ENCODE data around the gene ADGRB3. TPM values are rescaled to one million over a fixed set of nuclear protein-coding genes. Genes with fewer than 3 reads are reported as not detected.

ADGRB3 gene
- 13.9 to 14.9 TPM (median 14.8 TPM) in 3 replicates for total RNA-seq

DNA sequence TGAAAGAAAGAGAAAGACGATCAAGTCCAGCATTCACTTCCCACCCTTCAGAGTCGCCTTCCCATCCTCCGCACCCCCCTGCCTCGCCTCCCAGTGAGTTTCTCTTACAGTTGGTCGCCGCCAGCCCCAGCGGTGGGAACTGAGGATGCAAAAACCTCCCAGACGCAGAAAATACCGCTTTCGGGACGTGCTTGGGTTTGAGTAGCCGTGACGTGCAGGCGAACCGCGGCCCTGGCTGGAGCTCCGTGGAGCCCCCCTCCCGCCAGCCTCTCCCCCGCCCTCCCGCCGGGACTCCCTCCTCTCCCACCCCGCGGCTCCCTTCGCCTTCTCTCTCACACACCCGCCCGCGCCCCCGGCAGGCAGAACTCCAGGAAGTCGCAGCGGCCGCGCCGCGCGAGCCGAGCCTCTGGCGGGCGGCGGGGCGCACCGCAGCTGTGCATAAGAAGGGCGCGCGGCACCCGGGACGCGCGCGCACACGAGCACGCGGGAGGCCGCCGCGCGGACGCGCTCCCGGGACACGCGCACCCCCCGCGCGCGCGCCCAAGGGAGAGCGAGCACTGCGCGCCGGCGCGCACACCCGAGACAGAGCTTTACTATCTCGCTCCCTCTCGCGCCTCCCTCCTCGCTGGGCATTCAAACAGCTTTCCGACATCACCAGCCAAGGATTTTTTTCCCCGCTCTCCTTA, at the start of gene ADGRB3:
Gene ADGRB3 (plus strand): TSS at position 557 of the 686 bp plus-strand sequence. CDS start 3,394 bp downstream, outside the sequence.
- H3K4me3 Mint-ChIP-seq: peak within 1 kb of the TSS; percentile 86
- peaks cover 88% of the 10 kb centered on the region for H3K27me3 Mint-ChIP-seq (ENCODE audit: low read depth)
- peak within 1 kb of the TSS; percentile 86 for H3K27ac Mint-ChIP-seq
- TF ChIP-seq, protein P1, sequence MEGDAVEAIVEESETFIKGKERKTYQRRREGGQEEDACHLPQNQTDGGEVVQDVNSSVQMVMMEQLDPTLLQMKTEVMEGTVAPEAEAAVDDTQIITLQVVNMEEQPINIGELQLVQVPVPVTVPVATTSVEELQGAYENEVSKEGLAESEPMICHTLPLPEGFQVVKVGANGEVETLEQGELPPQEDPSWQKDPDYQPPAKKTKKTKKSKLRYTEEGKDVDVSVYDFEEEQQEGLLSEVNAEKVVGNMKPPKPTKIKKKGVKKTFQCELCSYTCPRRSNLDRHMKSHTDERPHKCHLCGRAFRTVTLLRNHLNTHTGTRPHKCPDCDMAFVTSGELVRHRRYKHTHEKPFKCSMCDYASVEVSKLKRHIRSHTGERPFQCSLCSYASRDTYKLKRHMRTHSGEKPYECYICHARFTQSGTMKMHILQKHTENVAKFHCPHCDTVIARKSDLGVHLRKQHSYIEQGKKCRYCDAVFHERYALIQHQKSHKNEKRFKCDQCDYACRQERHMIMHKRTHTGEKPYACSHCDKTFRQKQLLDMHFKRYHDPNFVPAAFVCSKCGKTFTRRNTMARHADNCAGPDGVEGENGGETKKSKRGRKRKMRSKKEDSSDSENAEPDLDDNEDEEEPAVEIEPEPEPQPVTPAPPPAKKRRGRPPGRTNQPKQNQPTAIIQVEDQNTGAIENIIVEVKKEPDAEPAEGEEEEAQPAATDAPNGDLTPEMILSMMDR (IDR thresholded peaks at IDR 0.05; ENCODE audit: unreplicated experiment): no peak
- no peaks in the 10 kb centered on the region for H3K36me3 Mint-ChIP-seq
- H3K9me3 Mint-ChIP-seq: no peaks in the 10 kb centered on the region
- peaks cover 26% of the 10 kb centered on the region for H3K4me1 Mint-ChIP-seq
- DNase-seq (ENCODE audit: low spot score in 2 of 2, unreplicated experiment in 2 of 2): peak; percentile 83 to 86

DNA sequence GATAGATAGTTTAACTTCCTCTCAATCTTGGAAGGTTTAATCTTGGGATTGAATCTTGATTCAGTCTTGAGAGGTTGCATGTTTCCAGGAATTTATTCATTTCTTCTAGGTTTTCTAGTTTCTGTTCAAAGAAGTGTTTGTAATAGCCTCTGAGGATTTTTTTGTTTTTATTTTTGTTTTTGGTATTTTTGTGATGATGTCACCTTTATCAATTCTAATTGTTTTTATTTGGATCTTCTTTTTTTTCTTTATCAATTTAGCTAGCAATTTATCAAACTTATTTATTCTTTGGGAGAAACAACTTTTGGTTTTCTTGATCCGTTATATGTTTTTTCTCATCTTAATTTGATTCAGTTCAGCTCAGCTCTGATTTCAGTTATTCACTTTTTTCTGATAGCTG, 41.5 kb upstream of the ADGRB3 start:
- Mint-ChIP-seq H3K4me1 (no peaks in the 10 kb centered on the region), H3K9me3 (peaks cover 38% of the 10 kb centered on the region), H3K4me3 (no peak overlapping the region), H3K36me3 (no peaks in the 10 kb centered on the region), H3K27me3 (ENCODE audit: low read depth) (no peaks in the 10 kb centered on the region), H3K27ac (no peak overlapping the region)
- TF ChIP-seq, protein P1 (IDR thresholded peaks at IDR 0.05; ENCODE audit: unreplicated experiment): no peak
- no peak for DNase-seq (ENCODE audit: low spot score in 2 of 2, unreplicated experiment in 2 of 2)

DNA sequence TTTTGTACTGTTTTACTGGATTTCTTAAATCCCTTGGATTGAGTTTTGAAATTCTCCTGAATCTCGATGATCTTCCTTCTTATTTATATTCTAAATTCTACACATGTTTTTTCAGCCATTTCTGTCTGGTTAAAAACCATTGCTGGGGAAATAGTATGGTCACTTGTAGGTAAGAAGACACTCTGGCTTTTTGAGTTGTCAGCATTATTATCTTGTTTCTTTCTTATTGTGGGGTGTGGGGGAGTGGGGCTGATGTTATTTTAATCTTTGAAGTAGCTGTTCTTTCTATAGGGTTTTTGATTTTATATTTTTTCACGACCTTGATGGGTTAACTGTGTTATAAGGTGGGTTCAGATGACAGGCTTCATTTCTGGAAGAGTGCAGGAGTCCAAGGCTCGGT, 37.4 kb upstream of the ADGRB3 start:
- Mint-ChIP-seq H3K27me3 (ENCODE audit: low read depth) (no peaks in the 10 kb centered on the region), H3K27ac (no peak overlapping the region), H3K4me1 (no peaks in the 10 kb centered on the region), H3K36me3 (no peaks in the 10 kb centered on the region), H3K4me3 (no peak overlapping the region), H3K9me3 (peaks cover 18% of the 10 kb centered on the region)
- no peak for DNase-seq (ENCODE audit: low spot score in 2 of 2, unreplicated experiment in 2 of 2)
- TF ChIP-seq, protein P1 (IDR thresholded peaks at IDR 0.05; ENCODE audit: unreplicated experiment): no peak

DNA sequence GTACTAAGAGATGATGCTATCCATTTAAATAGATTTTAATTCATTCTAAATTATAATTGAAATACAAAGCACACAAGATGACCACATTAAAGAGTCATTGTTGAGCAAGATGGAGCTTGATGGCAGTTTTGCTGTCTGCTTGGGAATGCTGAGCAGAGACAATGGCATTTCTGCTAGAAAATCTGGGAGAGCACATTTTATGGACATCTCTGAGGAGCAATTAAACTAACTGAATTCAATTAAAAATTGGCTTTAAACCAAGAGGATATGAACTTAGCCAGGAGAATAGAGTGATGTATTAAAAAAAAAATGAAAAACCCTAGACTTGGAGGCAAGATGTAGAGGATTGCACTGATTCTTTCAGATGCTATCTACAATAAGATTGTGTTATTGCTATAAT, 19.1 kb upstream of the ADGRB3 start:
- Mint-ChIP-seq H3K4me1 (no peaks in the 10 kb centered on the region), H3K4me3 (no peak overlapping the region), H3K9me3 (no peaks in the 10 kb centered on the region), H3K36me3 (no peaks in the 10 kb centered on the region), H3K27me3 (ENCODE audit: low read depth) (peaks cover 20% of the 10 kb centered on the region), H3K27ac (no peak overlapping the region)
- TF ChIP-seq, protein P1 (IDR thresholded peaks at IDR 0.05; ENCODE audit: unreplicated experiment): no peak
- no peak for DNase-seq (ENCODE audit: low spot score in 2 of 2, unreplicated experiment in 2 of 2)

DNA sequence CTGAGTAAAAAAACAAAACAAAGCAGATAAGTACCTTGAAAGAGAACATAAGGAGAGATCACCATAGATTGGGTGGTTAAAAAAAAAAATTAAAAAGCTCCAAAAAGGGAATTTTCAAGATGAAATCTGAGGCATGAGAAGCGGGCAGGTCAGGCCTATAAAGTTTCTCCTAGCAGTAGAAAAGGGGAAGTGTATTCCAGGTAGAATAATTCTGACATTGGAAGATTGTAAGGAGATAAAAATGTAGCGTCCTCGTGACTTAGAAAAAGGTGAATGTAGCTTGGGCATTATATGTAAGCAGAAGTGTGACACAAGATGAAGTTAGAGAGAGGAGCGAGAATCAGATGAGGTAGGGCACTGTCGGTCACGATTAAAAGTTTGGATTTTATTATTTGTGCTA, 9.1 kb upstream of the ADGRB3 start:
- Mint-ChIP-seq H3K36me3 (no peaks in the 10 kb centered on the region), H3K27ac (no peak overlapping the region), H3K4me3 (no peak overlapping the region), H3K9me3 (no peaks in the 10 kb centered on the region), H3K4me1 (no peaks in the 10 kb centered on the region), H3K27me3 (ENCODE audit: low read depth) (peaks cover 22% of the 10 kb centered on the region)
- DNase-seq (ENCODE audit: low spot score in 2 of 2, unreplicated experiment in 2 of 2): no peak
- TF ChIP-seq, protein P1 (IDR thresholded peaks at IDR 0.05; ENCODE audit: unreplicated experiment): no peak

All from mesothelial cell of epicardium (in vitro differentiated cells).